DND-41 (cell line): ENCODE measurements around the gene CLSTN2.

Experiments
- ATAC-seq: fragments of 200-7000 bp; cut with Tn5 transposase; 3 replicates; pipeline ENCODE4 v1.9.1; 2021; ENCODE audit warnings: low read depth; ENCODE audit not compliant: insufficient read depth
- DNase-seq: peaks from one replicate; pipeline ENCODE4 v3.0.0-alpha.2; 2020
- H2AFZ ChIP-seq: 2 replicates; pipeline ENCODE4 v1.6.0; 2012; ENCODE audit warnings: low read depth, low read length
- H3K27ac ChIP-seq: 2 replicates; pipeline ENCODE4 v1.5.1; 2012; ENCODE audit warnings: low read length, inconsistent platforms
- H3K27me3 ChIP-seq: fragments of 200-600 bp; sonication (generic); 2 replicates; pipeline ENCODE4 v1.6.0; 2012; ENCODE audit warnings: low read length, mild to moderate bottlenecking, inconsistent platforms; ENCODE audit not compliant: insufficient read depth, poor library complexity
- H3K36me3 ChIP-seq: 2 replicates; pipeline ENCODE4 v1.5.1; 2012; ENCODE audit warnings: low read length, inconsistent platforms; ENCODE audit not compliant: insufficient read depth
- H3K4me1 ChIP-seq: 2 replicates; pipeline ENCODE4 v1.5.1; 2012; ENCODE audit warnings: mild to moderate bottlenecking, low read length; ENCODE audit not compliant: insufficient read depth
- H3K4me2 ChIP-seq: 2 replicates; pipeline ENCODE4 v1.6.0; 2012; ENCODE audit warnings: mild to moderate bottlenecking, moderate library complexity, low read length, inconsistent platforms; ENCODE audit not compliant: insufficient read depth
- H3K4me3 ChIP-seq, 2 experiments: fragments of 200-600 bp in 1 of 2; shearing (Covaris generic) in 1 of 2; 2 replicates each; pipeline ENCODE4 v1.5.1; 2012 to 2016; ENCODE audit warnings: inconsistent platforms in 2 of 2, low read length in 2 of 2, mild to moderate bottlenecking in 2 of 2, low read depth in 1 of 2, moderate library complexity in 1 of 2
- H3K79me2 ChIP-seq: 2 replicates; pipeline ENCODE4 v1.6.0; 2012; ENCODE audit warnings: low read length, inconsistent platforms; ENCODE audit not compliant: insufficient read depth
- H3K9ac ChIP-seq: 2 replicates; pipeline ENCODE4 v1.6.0; 2012; ENCODE audit warnings: low read depth, mild to moderate bottlenecking, inconsistent platforms, low read length, moderate library complexity
- H3K9me3 ChIP-seq: 2 replicates; pipeline ENCODE4 v1.5.1; 2012; ENCODE audit warnings: low read length, moderate library complexity, mild to moderate bottlenecking, inconsistent platforms; ENCODE audit not compliant: insufficient read depth, severe bottlenecking
- H4K20me1 ChIP-seq: 2 replicates; pipeline ENCODE4 v1.6.0; 2012; ENCODE audit warnings: low read length; ENCODE audit not compliant: insufficient read depth
- CTCF ChIP-seq: IDR thresholded peaks from 2 replicates; pipeline ENCODE4 v1.5.1; 2012; ENCODE audit warnings: borderline replicate concordance, low read length, moderate library complexity, mild to moderate bottlenecking; ENCODE audit not compliant: poor library complexity, severe bottlenecking; ENCODE audit errors: extremely low read depth
- EZH2 ChIP-seq: IDR thresholded peaks from 3 replicates; pipeline ENCODE4 v1.6.1; 2012; ENCODE audit warnings: borderline replicate concordance, low read depth, mild to moderate bottlenecking, moderate library complexity, low read length, inconsistent platforms; ENCODE audit not compliant: severe bottlenecking

The CLSTN2 gene

DNA sequence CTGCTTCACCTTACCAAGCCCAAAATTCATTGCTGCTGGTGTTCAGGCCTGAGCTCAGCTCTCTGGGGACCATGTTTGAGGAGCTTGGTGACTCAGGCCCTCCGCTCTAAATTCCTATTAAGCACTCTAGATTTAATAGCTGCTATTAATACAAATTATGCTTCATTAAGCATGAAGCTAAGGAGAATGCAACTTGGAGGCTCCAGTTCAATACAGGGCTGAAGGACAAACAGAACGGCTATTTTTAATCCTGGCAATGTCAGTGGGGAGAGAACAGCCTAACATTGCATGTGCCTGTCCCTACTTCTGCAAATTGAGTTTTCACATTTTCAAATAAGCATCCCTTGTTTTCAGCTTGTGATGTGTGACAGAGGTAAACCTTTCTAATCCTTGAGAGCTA lies 662.8 kb downstream of the CLSTN2 start:
- no peaks in the 10 kb centered on the region for H4K20me1 ChIP-seq
- TF ChIP-seq CTCF (no peak), EZH2 (no peak)
- H3K9me3 ChIP-seq = no peaks in the 10 kb centered on the region
- no peak overlapping the region for H3K27ac ChIP-seq
- no peak overlapping the region for H3K4me3 ChIP-seq
- no peak for DNase-seq
- no peak overlapping the region for H3K9ac ChIP-seq
- no peak for ATAC-seq
- H3K4me1 ChIP-seq = no peaks in the 10 kb centered on the region
- no peak overlapping the region for H2AFZ ChIP-seq
- H3K36me3 ChIP-seq = no peaks in the 10 kb centered on the region
- peaks cover 15% of the 10 kb centered on the region for H3K27me3 ChIP-seq
- H3K79me2 ChIP-seq = no peaks in the 10 kb centered on the region
- no peak overlapping the region for H3K4me2 ChIP-seq

DNA sequence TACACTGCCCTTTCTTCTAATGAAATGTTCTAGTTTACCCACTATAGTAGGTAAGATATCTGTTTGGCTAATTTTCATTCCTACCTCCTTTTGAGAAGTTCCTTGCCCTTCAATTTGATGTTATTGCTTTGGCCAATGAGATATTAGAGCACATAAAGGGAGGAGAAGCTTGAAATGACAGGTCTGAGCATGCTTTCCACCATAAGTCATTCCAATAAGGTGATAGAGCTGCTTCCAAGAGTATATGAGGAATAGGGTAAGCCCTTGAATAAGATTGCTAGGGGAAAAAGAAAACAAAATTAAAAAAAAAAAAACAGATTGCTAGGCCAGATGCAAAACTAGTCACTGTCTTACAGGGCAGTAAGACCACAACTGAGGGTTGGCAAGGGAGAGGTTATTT lies 664.0 kb downstream of the CLSTN2 start:
- no peak overlapping the region for H3K27ac ChIP-seq
- no peak overlapping the region for H2AFZ ChIP-seq
- no peak overlapping the region for H3K9ac ChIP-seq
- no peak for TF ChIP-seq EZH2
- no peak for TF ChIP-seq CTCF
- DNase-seq (no peak), ATAC-seq (no peak)
- no peaks in the 10 kb centered on the region for H4K20me1 ChIP-seq
- no peak overlapping the region for H3K4me2 ChIP-seq
- H3K4me3 ChIP-seq = no peak overlapping the region
- H3K27me3 ChIP-seq = peaks cover 10% of the 10 kb centered on the region
- H3K36me3 ChIP-seq = no peaks in the 10 kb centered on the region
- H3K79me2 ChIP-seq = no peaks in the 10 kb centered on the region
- no peaks in the 10 kb centered on the region for H3K9me3 ChIP-seq
- no peaks in the 10 kb centered on the region for H3K4me1 ChIP-seq

DNA sequence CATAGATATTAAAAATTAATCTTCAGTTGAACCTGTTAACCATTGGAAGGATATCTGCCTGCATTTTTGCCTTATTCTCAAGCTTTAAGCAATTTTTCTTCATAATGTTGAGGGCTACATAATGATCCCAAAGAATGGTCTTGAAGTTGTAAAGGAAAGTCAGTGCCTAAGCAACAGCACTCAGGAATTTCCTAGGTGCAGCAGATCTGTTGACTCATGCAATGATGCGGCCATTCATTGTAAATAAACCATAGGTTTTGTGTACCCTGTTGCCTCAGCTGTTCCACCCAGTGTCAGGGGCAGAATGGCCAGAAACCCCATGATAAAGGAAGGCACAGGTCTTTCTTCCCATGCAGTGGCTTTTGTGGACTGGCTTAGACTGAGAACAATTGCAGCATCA lies 664.5 kb downstream of the CLSTN2 start:
- TF ChIP-seq CTCF = no peak
- TF ChIP-seq EZH2 = no peak
- no peaks in the 10 kb centered on the region for H3K79me2 ChIP-seq
- H3K4me3 ChIP-seq = no peak overlapping the region
- no peaks in the 10 kb centered on the region for H3K4me1 ChIP-seq
- H3K36me3 ChIP-seq = no peaks in the 10 kb centered on the region
- no peaks in the 10 kb centered on the region for H3K9me3 ChIP-seq
- DNase-seq (no peak), ATAC-seq (no peak)
- no peak overlapping the region for H3K9ac ChIP-seq
- no peak overlapping the region for H3K27ac ChIP-seq
- peaks cover 10% of the 10 kb centered on the region for H3K27me3 ChIP-seq
- H3K4me2 ChIP-seq = no peak overlapping the region
- no peak overlapping the region for H2AFZ ChIP-seq
- H4K20me1 ChIP-seq = no peaks in the 10 kb centered on the region

DNA sequence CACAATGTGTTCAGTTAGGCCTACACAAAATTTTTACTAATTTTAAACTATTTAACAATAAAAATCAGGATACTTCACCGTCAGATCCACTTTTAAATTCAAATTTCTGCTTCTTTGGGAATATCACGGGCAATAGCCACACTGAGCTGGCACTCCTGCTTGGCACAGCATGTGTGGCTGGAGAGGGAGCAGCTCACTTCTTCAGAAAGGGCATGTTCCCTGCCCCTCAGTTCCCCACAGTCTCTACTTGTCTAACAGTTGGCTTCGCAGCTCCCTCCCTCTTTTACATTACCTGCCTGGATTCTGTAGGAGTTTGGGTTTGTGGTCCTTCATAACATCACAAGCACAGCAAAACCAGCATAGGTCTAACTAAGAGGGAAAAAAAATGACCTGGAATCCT lies 666.9 kb downstream of the CLSTN2 start:
- Histone ChIP-seq H3K36me3 (no peaks in the 10 kb centered on the region), H3K27me3 (peaks cover 4% of the 10 kb centered on the region), H3K27ac (no peak overlapping the region), H3K9ac (no peak overlapping the region), H4K20me1 (no peaks in the 10 kb centered on the region), H3K79me2 (no peaks in the 10 kb centered on the region), H3K9me3 (no peaks in the 10 kb centered on the region), H3K4me1 (no peaks in the 10 kb centered on the region), H3K4me3 (no peak overlapping the region), H2AFZ (no peak overlapping the region), H3K4me2 (no peak overlapping the region)
- DNase-seq = no peak
- no peak for TF ChIP-seq CTCF
- TF ChIP-seq EZH2 = no peak
- ATAC-seq = no peak
